K562 (cell line): ENCODE measurements around the gene FADS6. TPM values are rescaled to one million over a fixed set of nuclear protein-coding genes. Genes with fewer than 3 reads are reported as not detected.
A peak's percentile ranks its signal among the peaks of the same experiment; 100 is the strongest.

Experiments
- BCL6 ChIP-seq: fragments of 250-450 bp; sonication (Bioruptor Pico); IDR thresholded peaks from 2 replicates; pipeline ENCODE4 v1.4.0; 2020
- CTCF ChIP-seq, 3 experiments: IDR thresholded peaks in 2 of 3; conservative IDR thresholded peaks in 1 of 3; 2 replicates each; pipeline ENCODE4 v1.5.1; 2011 to 2012; ENCODE audit warnings: low read length in 3 of 3, mild to moderate bottlenecking in 3 of 3, control low read depth in 2 of 3, improper control_type of control experiment in 1 of 3, inconsistent platforms in 1 of 3, low read depth in 1 of 3, mixed read lengths in 1 of 3, moderate library complexity in 1 of 3; ENCODE audit not compliant: insufficient read depth in 2 of 3
- CXXC5 ChIP-seq: fragments of 250-450 bp; sonication (Bioruptor Pico); IDR thresholded peaks from 2 replicates; pipeline ENCODE4 v1.8.0; 2022; ENCODE audit warnings: inconsistent platforms, mild to moderate bottlenecking, moderate library complexity
- ESRRB ChIP-seq: fragments of 250-450 bp; sonication (Bioruptor Pico); IDR thresholded peaks from 2 replicates; pipeline ENCODE4 v1.5.0; 2020; ENCODE audit warnings: mild to moderate bottlenecking, moderate library complexity, borderline replicate concordance
- KDM2B ChIP-seq: fragments of 250-450 bp; sonication (Bioruptor Pico); IDR thresholded peaks from 2 replicates; pipeline ENCODE4 v1.8.0; 2021; ENCODE audit warnings: mild to moderate bottlenecking, moderate library complexity
- KLF1 ChIP-seq: fragments of 450-650 bp; IDR thresholded peaks from 2 replicates; pipeline ENCODE4 v1.6.1; 2016; ENCODE audit warnings: missing genetic modification characterization, missing compliant biosample characterization
- MBD1 ChIP-seq: fragments of 250-450 bp; sonication (Bioruptor Pico); IDR thresholded peaks from 2 replicates; pipeline ENCODE4 v1.8.0; 2022; ENCODE audit warnings: inconsistent platforms
- MCM5 ChIP-seq: fragments of 450-650 bp; IDR thresholded peaks from 2 replicates; pipeline ENCODE4 v1.6.1; 2016; ENCODE audit warnings: low read depth
- NELFE ChIP-seq: IDR thresholded peaks from 2 replicates; pipeline ENCODE4 v1.6.1; 2011; ENCODE audit warnings: mild to moderate bottlenecking; ENCODE audit not compliant: insufficient read depth, insufficient read length
- NUFIP1 ChIP-seq: fragments of 450-650 bp; IDR thresholded peaks from 2 replicates; pipeline ENCODE4 v1.6.1; 2018; ENCODE audit not compliant: partially characterized antibody
- PCBP1 ChIP-seq: fragments of 200-400 bp; formaldehyde crosslinking; IDR thresholded peaks from 2 replicates; pipeline ENCODE4 v1.6.1; 2018; ENCODE audit warnings: mild to moderate bottlenecking, low read depth, low read length; ENCODE audit not compliant: poor library complexity, severe bottlenecking
- POLR2G ChIP-seq: fragments of 200-400 bp; formaldehyde crosslinking; IDR thresholded peaks from 2 replicates; pipeline ENCODE4 v1.6.1; 2017; ENCODE audit warnings: low read depth, mild to moderate bottlenecking, antibody characterized with exemption, low read length, moderate library complexity
- RBM39 ChIP-seq: fragments of 200-400 bp; formaldehyde crosslinking; optimal IDR thresholded peaks from 2 replicates; pipeline ENCODE3; 2018; ENCODE audit warnings: low read depth, low read length
- SMARCC2 ChIP-seq: fragments of 450-650 bp; IDR thresholded peaks from 2 replicates; pipeline ENCODE4 v1.6.1; 2017; ENCODE audit warnings: antibody characterized with exemption, moderate library complexity, mild to moderate bottlenecking, low read depth
- TCF7L2 ChIP-seq: fragments of 150-350 bp; IDR thresholded peaks from 2 replicates; pipeline ENCODE4 v1.6.1; 2016; ENCODE audit warnings: low read depth, mild to moderate bottlenecking, low read length, moderate library complexity
- TSHZ1 ChIP-seq: fragments of 250-450 bp; sonication (Bioruptor Pico); IDR thresholded peaks from 2 replicates; pipeline ENCODE4 v1.4.0; 2020; ENCODE audit warnings: mild to moderate bottlenecking, moderate library complexity
- ZNF436 ChIP-seq: fragments of 250-450, 450-650 bp; sonication (Bioruptor Pico); formaldehyde crosslinking; IDR thresholded peaks from 2 replicates; pipeline ENCODE4 v1.7.0; 2020; ENCODE audit warnings: mild to moderate bottlenecking
- ZNF449 ChIP-seq: fragments of 250-450 bp; sonication (Bioruptor Pico); IDR thresholded peaks from 2 replicates; pipeline ENCODE4 v1.8.0; 2022; ENCODE audit warnings: moderate library complexity, mild to moderate bottlenecking, inconsistent platforms
- ZZZ3 ChIP-seq: fragments of 450-650 bp; IDR thresholded peaks from 2 replicates; pipeline ENCODE4 v1.6.1; 2016; ENCODE audit warnings: antibody characterized with exemption, mild to moderate bottlenecking, moderate library complexity
- polyA plus RNA-seq, 8 experiments: library from polyadenylated mRNA; depleted of rRNA in 4 of 8; stranded (reverse) in 5 of 8; unstranded in 3 of 8; fragments of >200 nt; fragmentation: Nextera tagmentation in 2 of 8; fragmentation: Illumina TruSeq in 1 of 8; extraction: Ambion mirVana in 2 of 8; extraction: Trizol in 1 of 8; gene quantifications; 2 replicates each; pipeline versions ENCODE4 v1.2.1 to v1.2.3, GENCODE V29; 2011 to 2014; ENCODE audit warnings: inconsistent platforms in 1 of 8, missing spikeins in 1 of 8
- total RNA-seq, 7 experiments: library from RNA; depleted of rRNA in 6 of 7; stranded (reverse); fragments of >200 nt in 6 of 7; fragmentation: Illumina TruSeq in 2 of 7; extraction: Trizol in 2 of 7; gene quantifications; 2 replicates each; pipeline versions ENCODE4 v1.2.1 to v1.2.3, GENCODE V29; 2011 to 2021; ENCODE audit warnings: low replicate concordance in 1 of 7

The FADS6 gene
- total and polyA plus RNA-seq, 9 of the 15 experiments (the other 6 are each of a cell fraction or from before 2014, with no cell fraction given), result 0.18 to 0.22 TPM; not detected in 7

- no peak for TF ChIP-seq NELFE
- peak; percentile 37 to 65 (median 60); a peak in 5 of 6 replicates for TF ChIP-seq CTCF (IDR thresholded peaks at IDR 0.05 in 2 of 3, conservative IDR thresholded peaks at IDR 0.05 in 1 of 3; ENCODE audit: insufficient read depth in 2 of 3, low read depth in 1 of 3, low read length in 3 of 3)
- no peak for TF ChIP-seq MCM5
- no peak for TF ChIP-seq BCL6 (CRISPR knock-in tag)
- no peak for TF ChIP-seq ZNF436 (CRISPR knock-in tag)
- TF ChIP-seq SMARCC2, result no peak
- TF ChIP-seq ZNF449 (CRISPR knock-in tag), result no peak
- no peak for TF ChIP-seq RBM39
- TF ChIP-seq ESRRB (CRISPR knock-in tag), result no peak
- TF ChIP-seq KLF1 (tag), result no peak
- TF ChIP-seq ZZZ3, result no peak
- TF ChIP-seq KDM2B (CRISPR knock-in tag), result no peak
- TF ChIP-seq PCBP1, result peak; percentile 60
- no peak for TF ChIP-seq TCF7L2
- TF ChIP-seq TSHZ1 (CRISPR knock-in tag), result no peak
- no peak for TF ChIP-seq CXXC5 (CRISPR knock-in tag)
- TF ChIP-seq NUFIP1, result no peak
- TF ChIP-seq POLR2G, result peak; percentile 44; the same call in 1 of the 2 replicates
- TF ChIP-seq MBD1 (CRISPR knock-in tag), result no peak
Measured at GRCh38 chr17:74842599-74843351, 50.7 kb downstream of the FADS6 start (continued).
